Mucosa of stomach (tissue), 1 donor: ENCODE data around the gene PAF1.
A peak's percentile ranks its signal among the peaks of the same experiment; 100 is the strongest.

Source experiments
- H3K27me3 ChIP-seq: one replicate; pipeline ENCODE4 v1.7.0; 2013; ENCODE audit warnings: mild to moderate bottlenecking, low read length; ENCODE audit not compliant: control insufficient read depth, insufficient read depth
- H3K36me3 ChIP-seq: one replicate; pipeline ENCODE4 v1.7.0; 2013; ENCODE audit warnings: low read length; ENCODE audit not compliant: control insufficient read depth, insufficient read depth
- H3K4me1 ChIP-seq: one replicate; pipeline ENCODE4 v1.7.0; 2013; ENCODE audit warnings: mild to moderate bottlenecking, low read length; ENCODE audit not compliant: control insufficient read depth, insufficient read depth
- H3K4me3 ChIP-seq: one replicate; pipeline ENCODE4 v1.7.0; 2013; ENCODE audit warnings: low read length
- H3K9ac ChIP-seq: one replicate; pipeline ENCODE4 v1.7.0; 2013; ENCODE audit warnings: mild to moderate bottlenecking, low read length, moderate library complexity
- H3K9me3 ChIP-seq: one replicate; pipeline ENCODE4 v1.7.0; 2013; ENCODE audit warnings: mild to moderate bottlenecking, low read length, moderate library complexity; ENCODE audit not compliant: control insufficient read depth
- donor health status: Pancreatic carcinoma.

Gene PAF1

GRCh38 chr19:39399668-39400050 is 8.8 kb upstream of the PAF1 start:
- Histone ChIP-seq H3K27me3 (no peaks in the 10 kb centered on the region), H3K4me1 (peaks cover 68% of the 10 kb centered on the region), H3K9ac (no peak overlapping the region)

DNA sequence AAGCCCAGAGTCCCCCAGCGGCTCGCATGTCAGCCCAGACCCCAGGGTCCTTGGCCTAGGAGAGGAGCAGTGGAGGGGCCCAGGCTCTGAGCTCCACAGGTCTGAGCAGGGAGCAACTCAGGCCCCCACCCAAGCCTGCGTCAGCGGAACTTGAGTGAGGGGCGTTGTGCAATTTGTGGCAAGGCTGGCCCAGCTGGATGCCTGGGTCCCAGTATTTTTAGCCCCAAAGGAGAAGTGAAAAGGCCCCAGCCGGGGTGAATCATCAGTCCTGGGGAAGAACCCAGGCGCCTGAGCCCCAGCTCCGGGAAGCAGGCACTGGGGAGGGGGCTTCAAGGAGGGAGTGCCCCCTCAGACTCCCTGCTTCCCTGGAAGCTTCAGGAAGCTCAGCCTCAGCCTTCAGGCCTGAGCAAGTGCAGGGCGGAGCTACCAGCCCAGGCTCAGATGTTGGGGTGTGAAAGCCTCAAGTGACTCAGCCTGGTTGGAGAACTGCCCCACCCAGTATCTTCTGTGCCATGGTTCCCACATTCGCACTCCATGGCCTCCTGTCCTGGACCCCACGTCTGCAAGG is 7.5 kb upstream of the PAF1 start:
- Histone ChIP-seq H3K36me3 (peaks cover 5% of the 10 kb centered on the region), H3K4me3 (no peak overlapping the region), H3K27me3 (no peaks in the 10 kb centered on the region), H3K9ac (peak overlapping the region; percentile 93), H3K4me1 (peaks cover 63% of the 10 kb centered on the region), H3K9me3 (no peaks in the 10 kb centered on the region)

More at GRCh38 chr19:39399668-39400050, 8.8 kb upstream of the PAF1 start:
- Histone ChIP-seq H3K36me3 (no peaks in the 10 kb centered on the region), H3K4me3 (no peak overlapping the region), H3K9me3 (no peaks in the 10 kb centered on the region)

DNA sequence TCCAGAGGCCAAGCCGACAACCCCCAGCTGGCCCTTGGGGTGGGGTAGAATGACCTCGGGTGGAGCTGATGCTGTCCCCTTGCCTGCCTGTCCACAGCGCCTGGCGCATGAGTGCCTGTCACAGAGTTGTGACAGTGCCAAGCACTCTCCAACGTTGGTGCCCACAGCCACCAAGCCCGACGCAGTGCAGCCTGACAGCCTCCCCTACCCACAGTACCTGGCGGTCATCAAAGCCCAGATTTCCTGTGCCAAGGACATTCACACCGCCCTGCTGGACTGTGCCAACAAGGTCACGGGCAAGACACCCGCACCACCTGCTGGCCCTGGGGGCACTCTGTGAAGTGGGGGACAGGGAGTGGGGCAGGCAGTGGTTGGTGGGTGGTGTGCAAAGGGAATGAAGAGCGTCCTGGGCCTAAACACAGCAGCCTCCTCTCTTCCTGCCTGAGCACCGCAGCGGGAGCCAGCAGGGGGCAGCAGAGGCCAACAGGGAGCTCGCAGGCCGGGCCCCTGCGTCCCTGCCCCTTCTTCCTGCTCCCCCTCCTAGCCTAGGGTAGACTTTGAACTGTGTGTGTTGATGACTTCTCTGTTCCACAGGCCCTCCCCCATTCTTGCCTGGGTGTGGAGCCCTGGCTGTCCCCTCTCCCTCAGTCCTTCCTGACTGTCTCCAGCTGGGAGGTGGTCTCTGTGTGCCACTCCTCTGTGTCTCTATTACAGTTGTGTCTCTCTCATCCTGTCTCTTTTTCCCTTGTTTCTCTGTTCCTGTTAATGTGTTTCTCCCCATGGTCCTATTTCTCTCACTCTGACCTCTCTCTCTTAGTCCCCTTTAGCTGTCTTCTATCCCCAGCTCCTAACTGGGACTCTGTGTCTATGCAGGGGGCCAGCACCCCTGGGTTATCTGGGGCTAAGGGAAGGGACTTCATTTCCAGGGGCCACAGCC is 6.7 kb upstream of the PAF1 start:
- H3K9me3 ChIP-seq: no peaks in the 10 kb centered on the region
- no peaks in the 10 kb centered on the region for H3K27me3 ChIP-seq
- H3K4me3 ChIP-seq: no peak overlapping the region
- peak overlapping the region; percentile 93 for H3K9ac ChIP-seq
- H3K4me1 ChIP-seq: peaks cover 55% of the 10 kb centered on the region
- peaks cover 6% of the 10 kb centered on the region for H3K36me3 ChIP-seq

- H3K36me3 ChIP-seq: peaks cover 24% of the 10 kb centered on the region
- peaks cover 16% of the 10 kb centered on the region for H3K4me1 ChIP-seq
- H3K27me3 ChIP-seq: no peaks in the 10 kb centered on the region
- peak overlapping the region; percentile 98 for H3K9ac ChIP-seq
- H3K9me3 ChIP-seq: no peaks in the 10 kb centered on the region
- peak overlapping the region; percentile 87 for H3K4me3 ChIP-seq
Measured at GRCh38 chr19:39390451-39390750, 505 bp downstream of the PAF1 start.

GRCh38 chr19:39389631-39390414 is 1.1 kb downstream of the PAF1 start:
- Histone ChIP-seq H3K4me1 (peaks cover 16% of the 10 kb centered on the region), H3K9ac (peak overlapping the region; percentile 98), H3K27me3 (no peaks in the 10 kb centered on the region), H3K4me3 (peak overlapping the region; percentile 87), H3K9me3 (no peaks in the 10 kb centered on the region), H3K36me3 (peaks cover 24% of the 10 kb centered on the region)

GRCh38 chr19:39388657-39389056 is 2.2 kb downstream of the PAF1 start:
- H3K9me3 ChIP-seq: no peaks in the 10 kb centered on the region
- H3K4me3 ChIP-seq: no peak overlapping the region
- H3K4me1 ChIP-seq: peaks cover 16% of the 10 kb centered on the region
- H3K9ac ChIP-seq: no peak overlapping the region
- peaks cover 22% of the 10 kb centered on the region for H3K36me3 ChIP-seq
- H3K27me3 ChIP-seq: no peaks in the 10 kb centered on the region

- H3K27me3 ChIP-seq: no peaks in the 10 kb centered on the region
- H3K9me3 ChIP-seq: no peaks in the 10 kb centered on the region
- H3K4me1 ChIP-seq: peaks cover 10% of the 10 kb centered on the region
- H3K9ac ChIP-seq: no peak overlapping the region
- H3K36me3 ChIP-seq: peaks cover 23% of the 10 kb centered on the region
- no peak overlapping the region for H3K4me3 ChIP-seq
Measured at GRCh38 chr19:39386557-39386956, 4.3 kb downstream of the PAF1 start.

- no peaks in the 10 kb centered on the region for H3K9me3 ChIP-seq
- peaks cover 10% of the 10 kb centered on the region for H3K4me1 ChIP-seq
- H3K27me3 ChIP-seq: no peaks in the 10 kb centered on the region
- no peak overlapping the region for H3K4me3 ChIP-seq
- H3K9ac ChIP-seq: no peak overlapping the region
- H3K36me3 ChIP-seq: peaks cover 23% of the 10 kb centered on the region
Measured at GRCh38 chr19:39385629-39386411, 5.1 kb downstream of the PAF1 start.

DNA sequence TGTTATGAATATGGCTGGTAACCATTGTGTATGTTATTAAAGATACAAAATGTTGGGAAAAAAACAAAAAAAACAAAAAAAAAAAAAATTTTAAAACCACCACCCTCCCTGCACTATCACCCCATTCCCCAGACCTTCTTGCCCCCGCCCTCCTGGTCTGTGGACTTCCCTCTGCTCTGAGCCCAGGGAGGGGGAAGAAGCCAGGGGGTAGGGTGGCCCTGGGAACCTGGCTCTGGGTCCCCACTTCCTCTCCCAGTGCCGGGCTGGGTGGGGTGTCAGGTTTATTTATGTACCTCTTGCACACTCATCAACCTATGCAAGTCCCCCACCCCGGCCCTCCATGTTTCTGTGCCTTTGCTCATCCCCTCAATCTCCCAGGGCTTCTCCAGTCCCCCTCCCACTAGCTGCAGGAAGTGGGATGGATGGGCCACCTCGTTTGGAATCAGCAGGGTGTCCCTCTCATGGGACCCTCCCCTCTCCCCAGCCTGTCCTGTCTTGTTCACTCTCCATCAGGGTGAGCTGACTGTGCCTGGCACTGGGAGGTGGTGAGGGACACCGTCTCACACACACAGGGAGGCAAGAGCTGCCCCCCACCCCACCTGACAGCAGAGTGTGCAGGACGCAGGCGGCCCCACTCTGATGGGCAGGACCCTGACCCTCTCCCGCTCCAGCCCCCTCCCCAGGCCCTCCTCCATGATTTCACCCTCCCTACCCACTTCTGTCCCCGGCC is 5.9 kb downstream of the PAF1 start:
- no peak overlapping the region for H3K4me3 ChIP-seq
- H3K4me1 ChIP-seq: peaks cover 6% of the 10 kb centered on the region
- H3K9ac ChIP-seq: no peak overlapping the region
- H3K27me3 ChIP-seq: no peaks in the 10 kb centered on the region
- no peaks in the 10 kb centered on the region for H3K9me3 ChIP-seq
- peaks cover 29% of the 10 kb centered on the region for H3K36me3 ChIP-seq

DNA sequence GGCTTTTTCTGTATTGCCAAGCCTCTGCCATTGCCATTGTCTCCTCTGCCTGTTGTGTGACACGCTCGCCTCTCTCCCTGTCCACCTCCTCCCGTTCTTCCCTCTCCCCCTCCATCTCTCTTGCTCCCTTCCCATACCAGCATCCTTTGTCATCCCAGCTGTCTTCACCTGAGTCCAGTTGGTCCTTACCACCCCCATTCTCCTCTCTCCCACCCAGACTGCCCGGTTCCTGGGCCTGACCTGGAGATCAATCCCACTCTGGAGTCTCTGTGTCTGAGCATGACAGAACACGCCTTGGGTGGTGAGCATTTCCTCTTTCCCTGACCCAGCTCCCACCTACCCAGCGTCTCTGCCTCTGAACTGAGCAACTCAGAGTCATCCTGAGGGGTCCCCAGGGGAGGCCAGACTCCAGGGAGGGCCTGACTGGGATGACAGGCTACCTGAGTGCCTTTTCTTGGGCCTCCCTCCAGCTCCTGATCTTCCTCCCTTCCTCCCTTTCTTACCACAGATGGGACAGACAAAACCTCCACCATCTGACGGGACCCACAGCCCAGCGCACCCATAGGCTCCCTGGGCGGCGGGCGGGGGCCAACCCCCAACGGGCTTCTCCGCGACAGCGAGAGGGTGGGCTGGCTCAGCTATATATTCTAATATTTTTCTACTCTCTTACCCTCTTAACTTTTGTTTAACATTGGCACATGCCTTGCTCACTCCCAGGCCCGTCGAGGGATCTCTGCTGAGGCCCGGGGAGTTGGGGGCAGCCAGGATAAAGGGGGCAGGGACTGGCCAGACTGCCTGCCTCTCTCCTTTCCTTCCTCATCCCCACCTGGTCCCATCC is 7.7 kb downstream of the PAF1 start:
- Histone ChIP-seq H3K4me3 (no peak overlapping the region), H3K36me3 (peaks cover 28% of the 10 kb centered on the region), H3K4me1 (no peaks in the 10 kb centered on the region), H3K9ac (no peak overlapping the region), H3K9me3 (no peaks in the 10 kb centered on the region), H3K27me3 (no peaks in the 10 kb centered on the region)
